Stimulated activated CD8-positive, alpha-beta memory T cell treated with anti-CD3 and anti-CD28 coated beads, Interleukin-2, amount 100 ng/mL, for 48 hours (primary cell): ENCODE data around the gene ECE2.

ENCODE experiments used
- DNase-seq, 2 donors: peaks; one replicate each; pipeline ENCODE4 v3.0.0-alpha.2; 2020; ENCODE audit warnings: low read depth in 2 of 2

Gene ECE2

GRCh38 chr3:184314700-184315542 is 39.1 kb downstream of the ECE2 start:
- peak in 1 of 2 donors; percentile 34 for DNase-seq

GRCh38 chr3:184315543-184315867 is 39.7 kb downstream of the ECE2 start:
- no peak for DNase-seq

GRCh38 chr3:184315871-184316661 is 40.2 kb downstream of the ECE2 start:
- DNase-seq: no peak

GRCh38 chr3:184316792-184317191 is 41.0 kb downstream of the ECE2 start:
- no peak for DNase-seq

- no peak for DNase-seq
Observed at GRCh38 chr3:184317201-184317600, 41.4 kb downstream of the ECE2 start.

- peak; percentile 36 to 41 for DNase-seq
Observed at GRCh38 chr3:184320104-184320445, 44.3 kb downstream of the ECE2 start.

GRCh38 chr3:184321666-184322065 is 45.8 kb downstream of the ECE2 start:
- no peak for DNase-seq

GRCh38 chr3:184322731-184323487 is 47.1 kb downstream of the ECE2 start:
- DNase-seq: no peak

- no peak for DNase-seq
Observed at GRCh38 chr3:184323696-184324095, 47.9 kb downstream of the ECE2 start.

GRCh38 chr3:184325269-184325668 is 49.4 kb downstream of the ECE2 start:
- DNase-seq: no peak

GRCh38 chr3:184325715-184326369 is 50.0 kb downstream of the ECE2 start:
- DNase-seq: peak in 1 of 2 donors; percentile 41

- no peak for DNase-seq
Observed at GRCh38 chr3:184327171-184327570, 51.3 kb downstream of the ECE2 start.

- DNase-seq: no peak
Observed at GRCh38 chr3:184328516-184328915, 52.7 kb downstream of the ECE2 start.

GRCh38 chr3:184332370-184333090 is 56.7 kb downstream of the ECE2 start:
- DNase-seq: no peak

- DNase-seq: no peak
Observed at GRCh38 chr3:184333190-184333589, 57.4 kb downstream of the ECE2 start.

- no peak for DNase-seq
Observed at GRCh38 chr3:184333700-184334099, 57.9 kb downstream of the ECE2 start.

GRCh38 chr3:184334470-184335158 is 58.8 kb downstream of the ECE2 start:
- peak in 1 of 2 donors; percentile 35 for DNase-seq

GRCh38 chr3:184335291-184335660 is 59.5 kb downstream of the ECE2 start:
- no peak for DNase-seq

- DNase-seq: peak; percentile 83 to 86
Observed at GRCh38 chr3:184335661-184336546, 60.1 kb downstream of the ECE2 start.
